Left ventricle myocardium inferior (tissue), 1 donor: Measurements from ENCODE around the gene JPH3. TPM values are rescaled to one million over a fixed set of nuclear protein-coding genes. Genes with fewer than 3 reads are reported as not detected.

ENCODE experiments used
- DNase-seq: peaks from one replicate; pipeline ENCODE4 v3.0.0-alpha.2; 2020
- H3K27ac ChIP-seq: fragments of 200-600 bp; replicated peaks from 2 replicates; pipeline ENCODE4 v1.8.0; 2021
- H3K27me3 ChIP-seq: fragments of 200-600 bp; 2 replicates; pipeline ENCODE4 v1.8.0; 2021; ENCODE audit warnings: low read depth
- H3K36me3 ChIP-seq: fragments of 200-600 bp; 2 replicates; pipeline ENCODE4 v1.8.0; 2021
- H3K4me1 ChIP-seq: fragments of 200-600 bp; 2 replicates; pipeline ENCODE4 v1.8.0; 2021
- H3K4me3 ChIP-seq: fragments of 200-600 bp; 2 replicates; pipeline ENCODE4 v1.8.0; 2021; ENCODE audit warnings: mild to moderate bottlenecking, moderate library complexity
- H3K9me3 ChIP-seq: fragments of 200-600 bp; replicated peaks from 2 replicates; pipeline ENCODE4 v1.8.0; 2021
- intact Hi-C: fragments of 100-400 bp; cut with micrococcal nuclease; formaldehyde crosslinking; loops from one replicate; pipeline ENCODE4 v1.11.0; 2022
- long read RNA-seq: library from polyadenylated mRNA; unstranded; transcript quantifications from one replicate; pipeline ENCODE4 v2.0.0, GENCODE V29; 2021
- total RNA-seq: library from RNA; stranded (reverse); fragmentation: NEBNext Ultra II Directional; extraction: Animal tissue kit (Norgen Biotek cat#: 25700); gene quantifications from one replicate; pipeline ENCODE4 v1.2.1, GENCODE V29; 2021
- TF ChIP-seq, protein P1 (sequence below): fragments of 200-600 bp; IDR thresholded peaks from 2 replicates; pipeline ENCODE4 v1.8.0; 2021; ENCODE audit warnings: antibody characterized with exemption, mild to moderate bottlenecking, borderline replicate concordance
- donor health status: DM: no; HTN: yes; CAD: no; lungs with severe emphysema.

The JPH3 gene
- total RNA-seq, result 0.14 TPM
- long read RNA-seq, result 0 reads

DNA sequence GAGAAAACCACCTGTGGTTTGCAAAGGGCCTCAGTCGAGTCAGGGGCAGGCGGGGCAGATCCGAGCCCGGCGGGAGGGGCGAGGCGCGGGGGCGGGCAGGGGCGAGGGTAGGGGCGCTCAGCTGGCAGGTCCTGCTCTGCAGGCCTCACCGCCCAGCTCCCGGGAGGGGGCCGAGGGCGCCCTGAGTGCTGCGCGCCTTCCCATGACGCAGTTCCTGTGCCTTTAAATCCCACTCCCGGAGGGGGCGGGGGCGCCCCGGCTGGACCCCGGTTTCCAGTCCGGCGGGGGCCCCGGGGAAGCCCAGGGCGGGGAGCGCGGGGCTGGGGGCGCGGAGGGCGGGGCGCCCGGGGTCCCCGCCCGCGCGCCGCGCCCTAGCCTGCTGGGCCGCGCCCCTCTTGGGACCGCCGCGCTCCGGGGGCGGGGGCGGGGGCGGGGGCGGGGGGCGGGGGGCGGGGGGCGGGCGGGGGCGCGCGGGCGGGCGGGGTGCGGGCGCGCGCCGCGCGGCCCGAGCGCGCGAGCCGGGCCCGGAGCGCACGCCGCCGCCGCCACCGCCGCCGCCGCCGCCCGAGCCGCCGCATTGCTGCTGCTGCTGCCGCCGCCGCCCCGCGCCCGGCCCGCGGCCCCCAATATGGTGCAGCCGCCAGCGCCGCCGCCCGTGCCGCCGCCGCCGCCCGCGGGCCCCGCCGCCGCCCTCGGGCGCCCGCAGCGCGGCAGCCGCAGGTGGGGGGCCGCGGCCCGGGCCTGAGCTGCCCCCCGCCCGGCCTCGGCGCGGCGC lies at the start of gene JPH3:
JPH3 (plus strand) TSS at position 508 of the 775 bp plus-strand sequence. CDS start 639 bp downstream, outside the sequence.
- Histone ChIP-seq H3K27me3 (peaks cover 94% of the 10 kb centered on the region), H3K4me3 (peak within 1 kb of the TSS; percentile 34), H3K9me3 (peaks cover 6% of the 10 kb centered on the region), H3K4me1 (peaks cover 8% of the 10 kb centered on the region), H3K36me3 (no peaks in the 10 kb centered on the region), H3K27ac (no peak within 1 kb of the TSS)
- TF ChIP-seq, protein P1, sequence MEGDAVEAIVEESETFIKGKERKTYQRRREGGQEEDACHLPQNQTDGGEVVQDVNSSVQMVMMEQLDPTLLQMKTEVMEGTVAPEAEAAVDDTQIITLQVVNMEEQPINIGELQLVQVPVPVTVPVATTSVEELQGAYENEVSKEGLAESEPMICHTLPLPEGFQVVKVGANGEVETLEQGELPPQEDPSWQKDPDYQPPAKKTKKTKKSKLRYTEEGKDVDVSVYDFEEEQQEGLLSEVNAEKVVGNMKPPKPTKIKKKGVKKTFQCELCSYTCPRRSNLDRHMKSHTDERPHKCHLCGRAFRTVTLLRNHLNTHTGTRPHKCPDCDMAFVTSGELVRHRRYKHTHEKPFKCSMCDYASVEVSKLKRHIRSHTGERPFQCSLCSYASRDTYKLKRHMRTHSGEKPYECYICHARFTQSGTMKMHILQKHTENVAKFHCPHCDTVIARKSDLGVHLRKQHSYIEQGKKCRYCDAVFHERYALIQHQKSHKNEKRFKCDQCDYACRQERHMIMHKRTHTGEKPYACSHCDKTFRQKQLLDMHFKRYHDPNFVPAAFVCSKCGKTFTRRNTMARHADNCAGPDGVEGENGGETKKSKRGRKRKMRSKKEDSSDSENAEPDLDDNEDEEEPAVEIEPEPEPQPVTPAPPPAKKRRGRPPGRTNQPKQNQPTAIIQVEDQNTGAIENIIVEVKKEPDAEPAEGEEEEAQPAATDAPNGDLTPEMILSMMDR, result no peak
- intact Hi-C loops, result no loop called here
- no peak for DNase-seq

DNA sequence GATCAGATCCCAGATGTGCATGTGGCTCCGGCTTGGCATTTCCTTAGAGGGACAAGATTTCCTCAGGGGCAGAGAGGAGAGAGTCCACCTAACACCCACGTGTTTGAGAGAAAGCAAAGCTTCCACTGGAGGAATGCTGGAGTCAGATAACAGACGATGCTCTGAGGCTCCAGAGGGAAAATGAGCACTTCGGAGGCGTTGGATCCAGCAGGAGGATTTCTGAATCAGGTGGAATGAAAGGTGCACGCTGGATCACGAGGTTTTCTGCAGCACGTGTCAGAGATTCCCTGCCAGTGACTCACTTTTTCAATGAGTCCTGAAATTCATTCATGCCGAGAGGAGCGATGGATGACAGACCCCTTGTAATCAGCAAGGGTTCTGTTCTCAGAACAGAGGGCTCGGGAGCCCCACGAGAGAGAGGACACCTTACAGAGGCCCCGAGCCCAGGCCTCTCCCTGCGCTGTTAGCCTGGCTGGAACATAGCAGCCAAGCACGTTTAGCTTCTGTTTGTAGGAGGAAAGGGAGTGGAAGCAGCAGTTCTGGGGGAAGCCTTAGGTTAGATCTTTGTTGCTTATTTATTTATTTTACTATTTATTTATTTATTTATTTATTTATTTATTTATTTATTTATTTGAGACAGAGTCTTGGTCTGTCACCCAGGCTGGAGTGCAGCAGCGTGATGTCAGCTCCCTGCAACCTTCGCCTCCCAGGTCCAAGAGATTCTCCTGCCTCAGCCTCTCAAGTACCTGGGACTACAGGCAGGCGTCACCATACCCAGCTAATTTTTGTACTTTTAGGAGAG lies 49.3 kb upstream of the JPH3 start:
- Histone ChIP-seq H3K27me3 (peaks cover 64% of the 10 kb centered on the region), H3K36me3 (no peaks in the 10 kb centered on the region), H3K27ac (no peak overlapping the region), H3K4me3 (no peak overlapping the region), H3K9me3 (no peaks in the 10 kb centered on the region), H3K4me1 (peaks cover 12% of the 10 kb centered on the region)
- TF ChIP-seq, protein P1, result no peak
- intact Hi-C loops, result no loop called here
- DNase-seq, result no peak

DNA sequence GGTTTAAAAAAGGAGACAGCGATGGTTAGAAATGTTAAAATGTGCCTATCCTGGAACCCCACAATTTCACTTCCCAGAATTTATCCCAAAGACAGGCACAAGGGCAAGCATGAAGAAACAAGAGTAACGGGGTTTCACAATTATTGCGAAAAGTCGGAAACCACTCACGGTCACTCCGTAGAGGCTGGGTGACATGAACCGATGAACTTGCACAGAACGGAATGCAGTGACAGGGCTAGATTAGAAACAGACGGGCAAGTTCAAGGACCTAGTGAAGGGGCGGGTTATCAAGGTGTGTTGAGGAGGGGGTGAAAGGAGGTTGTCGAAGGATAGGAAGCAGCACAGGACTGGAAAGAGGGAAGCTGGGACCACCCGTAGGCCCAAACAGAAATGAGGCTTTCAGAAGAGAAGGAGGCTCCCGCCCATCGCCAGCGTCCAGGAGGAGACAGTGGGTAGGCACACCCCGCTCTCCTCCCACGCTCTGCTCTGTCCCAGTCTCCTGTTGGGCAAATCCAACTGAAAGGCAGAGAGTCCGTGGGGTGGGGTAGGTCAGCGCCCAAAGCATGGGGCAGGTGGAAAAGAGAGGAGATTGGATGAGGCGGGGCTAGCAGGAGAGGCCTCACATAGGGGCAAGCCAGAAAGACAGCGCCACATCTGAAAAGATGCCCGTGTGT lies 47.4 kb upstream of the JPH3 start:
- peaks cover 60% of the 10 kb centered on the region for H3K27me3 ChIP-seq
- H3K27ac ChIP-seq, result no peak overlapping the region
- H3K4me3 ChIP-seq, result no peak overlapping the region
- no peak for DNase-seq
- H3K36me3 ChIP-seq, result no peaks in the 10 kb centered on the region
- TF ChIP-seq, protein P1, result no peak
- intact Hi-C loops, result no loop called here
- H3K4me1 ChIP-seq, result peaks cover 12% of the 10 kb centered on the region
- H3K9me3 ChIP-seq, result no peaks in the 10 kb centered on the region

DNA sequence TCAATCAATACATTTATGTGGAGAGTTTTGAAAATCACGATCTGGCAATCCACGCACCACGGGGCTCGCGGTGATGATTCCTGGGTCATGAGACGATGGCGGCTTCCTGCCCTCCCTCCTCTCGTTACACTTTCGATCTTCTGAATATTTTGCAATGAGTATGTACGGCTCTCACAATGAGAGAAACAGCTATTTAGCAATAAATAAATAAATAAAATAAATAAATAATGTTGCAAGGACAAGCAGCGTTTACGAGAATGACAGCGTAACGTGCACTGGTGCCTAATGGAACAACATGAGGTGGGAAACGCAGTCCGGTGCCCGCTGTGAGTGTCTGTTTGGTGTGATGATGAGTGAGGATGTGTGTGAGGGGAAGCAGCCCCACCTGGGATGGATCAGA lies 46.7 kb upstream of the JPH3 start:
- TF ChIP-seq, protein P1, result no peak
- no peaks in the 10 kb centered on the region for H3K9me3 ChIP-seq
- H3K36me3 ChIP-seq, result no peaks in the 10 kb centered on the region
- H3K27ac ChIP-seq, result no peak overlapping the region
- H3K4me3 ChIP-seq, result no peak overlapping the region
- DNase-seq, result no peak
- H3K27me3 ChIP-seq, result peaks cover 53% of the 10 kb centered on the region
- peaks cover 9% of the 10 kb centered on the region for H3K4me1 ChIP-seq
- intact Hi-C loops, result no loop called here

DNA sequence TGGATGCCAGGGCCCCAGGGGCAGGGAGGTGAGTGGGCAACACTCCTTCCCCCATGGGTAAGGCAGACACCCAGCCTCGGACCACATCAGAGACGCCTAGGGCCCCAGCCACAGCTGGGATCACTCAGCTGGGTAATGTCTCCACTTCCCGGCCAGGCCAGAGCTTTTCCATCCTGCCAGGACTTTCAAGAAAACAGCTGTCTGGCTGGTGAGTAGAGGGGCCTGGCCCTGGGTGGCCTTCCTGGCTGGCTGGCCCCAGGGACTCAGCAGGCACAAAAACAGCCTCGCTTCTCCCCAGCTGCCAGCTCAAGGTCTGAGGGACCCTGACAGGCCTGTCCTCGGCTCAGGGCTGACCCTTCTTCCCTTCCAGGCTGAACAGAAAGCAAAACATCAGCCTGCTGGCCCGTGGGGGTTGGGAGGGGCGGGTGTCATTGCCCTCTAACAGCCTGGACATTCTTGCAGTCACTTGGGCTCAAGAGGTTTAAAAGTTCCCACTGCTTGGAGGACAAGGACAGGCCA lies 45.3 kb upstream of the JPH3 start:
- Histone ChIP-seq H3K9me3 (no peaks in the 10 kb centered on the region), H3K4me3 (peak overlapping the region; percentile 19), H3K36me3 (no peaks in the 10 kb centered on the region), H3K27me3 (peaks cover 45% of the 10 kb centered on the region), H3K4me1 (peaks cover 9% of the 10 kb centered on the region), H3K27ac (peak overlapping the region; percentile 79)
- intact Hi-C loops, result no loop called here
- TF ChIP-seq, protein P1, result no peak
- peak; percentile 68 for DNase-seq
